HepG2 (cell line): ENCODE data around the gene VAMP5. TPM values are rescaled to one million over a fixed set of nuclear protein-coding genes. Genes with fewer than 3 reads are reported as not detected.

Experiments used
- ATRX ChIP-seq: sonication (generic); formaldehyde crosslinking; IDR thresholded peaks from 2 replicates; pipeline ENCODE4 v1.4.0; 2020; ENCODE audit warnings: missing genetic modification reagents, borderline replicate concordance
- CEBPG ChIP-seq: IDR thresholded peaks from 2 replicates; pipeline ENCODE4 v1.6.1; 2016
- FOXK1 ChIP-seq: sonication (generic); formaldehyde crosslinking; IDR thresholded peaks from 2 replicates; pipeline ENCODE4 v1.4.0; 2020; ENCODE audit warnings: low read depth, missing genetic modification reagents, borderline replicate concordance
- IKZF1 ChIP-seq: fragments of 450-650 bp; IDR thresholded peaks from 2 replicates; pipeline ENCODE4 v1.7.1; 2016
- KLF16 ChIP-seq, 2 experiments: sonication (generic) in 1 of 2; formaldehyde crosslinking in 1 of 2; IDR thresholded peaks; 2 replicates each; pipeline versions ENCODE4 v1.6.1 to v1.8.0; 2016 to 2023; ENCODE audit warnings: missing genetic modification reagents in 2 of 2, missing compliant biosample characterization in 1 of 2
- MED13 ChIP-seq: sonication (generic); formaldehyde crosslinking; IDR thresholded peaks from 2 replicates; pipeline ENCODE4 v1.5.0; 2020; ENCODE audit warnings: missing genetic modification reagents
- NCOR1 ChIP-seq: fragments of 200-600 bp; sonication (generic); IDR thresholded peaks from 2 replicates; pipeline ENCODE4 v1.7.0; 2017; ENCODE audit warnings: antibody characterized with exemption, low read length, borderline replicate concordance
- PBX3 ChIP-seq: sonication (generic); formaldehyde crosslinking; IDR thresholded peaks from 2 replicates; pipeline ENCODE4 v1.8.1; 2023; ENCODE audit warnings: missing genetic modification reagents, inconsistent platforms, borderline replicate concordance
- POLR2AphosphoS2 ChIP-seq: IDR thresholded peaks from 2 replicates; pipeline ENCODE4 v1.6.1; 2011; ENCODE audit warnings: low read depth, low read length, improper control_type of control experiment
- RBM22 ChIP-seq: fragments of 200-400 bp; formaldehyde crosslinking; optimal IDR thresholded peaks from 2 replicates; pipeline ENCODE3; 2017; ENCODE audit warnings: mild to moderate bottlenecking, low read length, moderate library complexity
- TCF7L2 ChIP-seq: IDR thresholded peaks from 2 replicates; pipeline ENCODE4 v1.6.1; 2011; ENCODE audit warnings: mild to moderate bottlenecking, low read depth, low read length, moderate library complexity
- TOPORS ChIP-seq: sonication (generic); formaldehyde crosslinking; IDR thresholded peaks from 2 replicates; pipeline ENCODE4 v1.8.0; 2023; ENCODE audit warnings: mild to moderate bottlenecking, missing genetic modification reagents
- TSC22D2 ChIP-seq: sonication (generic); formaldehyde crosslinking; IDR thresholded peaks from 2 replicates; pipeline ENCODE4 v1.5.1; 2020; ENCODE audit warnings: missing genetic modification reagents, mild to moderate bottlenecking, borderline replicate concordance
- ZKSCAN8 ChIP-seq: IDR thresholded peaks from 2 replicates; pipeline ENCODE4 v1.6.1; 2016; ENCODE audit warnings: borderline replicate concordance, missing genetic modification reagents, missing compliant biosample characterization
- ZNF260 ChIP-seq: sonication (generic); formaldehyde crosslinking; IDR thresholded peaks from 2 replicates; pipeline ENCODE4 v1.4.0; 2020; ENCODE audit warnings: missing genetic modification reagents, low read depth, mild to moderate bottlenecking, borderline replicate concordance
- ZNF746 ChIP-seq: sonication (generic); formaldehyde crosslinking; IDR thresholded peaks from 2 replicates; pipeline ENCODE4 v1.8.0; 2022; ENCODE audit warnings: mild to moderate bottlenecking, missing genetic modification reagents
- polyA plus RNA-seq, 8 experiments: library from polyadenylated mRNA; depleted of rRNA in 3 of 8; stranded (reverse) in 7 of 8; unstranded in 1 of 8; fragments of >200 nt; fragmentation: Illumina TruSeq in 4 of 8; extraction: Trizol in 4 of 8; gene quantifications; 2 replicates each; pipeline versions ENCODE4 v1.2.1 to v1.2.3, GENCODE V29; 2011 to 2016; ENCODE audit warnings: low read depth in 4 of 8, missing spikeins in 1 of 8, mixed read lengths in 1 of 8; ENCODE audit not compliant: insufficient read depth in 1 of 8
- total RNA-seq, 5 experiments: library from RNA; depleted of rRNA; stranded (reverse); fragments of >200 nt; fragmentation: Illumina TruSeq; extraction: Trizol; gene quantifications; 2 replicates each; pipeline ENCODE4 v1.2.3, GENCODE V29; 2016; ENCODE audit warnings: low read depth in 1 of 5
- TF ChIP-seq, protein P1 (sequence below): sonication (generic); formaldehyde crosslinking; IDR thresholded peaks from 2 replicates; pipeline ENCODE4 v1.5.0; 2020; ENCODE audit warnings: mild to moderate bottlenecking, missing genetic modification reagents
- TF ChIP-seq, protein P2 (sequence below): sonication (generic); formaldehyde crosslinking; IDR thresholded peaks from 2 replicates; pipeline ENCODE4 v1.4.0; 2020; ENCODE audit warnings: missing genetic modification reagents
- TF ChIP-seq, protein P3 (sequence below): sonication (generic); formaldehyde crosslinking; IDR thresholded peaks from 2 replicates; pipeline ENCODE4 v1.4.0; 2020; ENCODE audit warnings: missing genetic modification reagents
- TF ChIP-seq, protein P4 (sequence below): sonication (generic); formaldehyde crosslinking; conservative IDR thresholded peaks from 2 replicates; pipeline ENCODE4 v1.4.0; 2020; ENCODE audit warnings: missing genetic modification reagents

The VAMP5 gene
- total and polyA plus RNA-seq, 2 of the 13 experiments (the other 11 are each of a cell fraction or from before 2014, with no cell fraction given), result 7.2 to 56.7 TPM

GRCh38 chr2:85558160-85558559 lies 26.1 kb upstream of the VAMP5 start (continued):
- TF ChIP-seq, protein P1, sequence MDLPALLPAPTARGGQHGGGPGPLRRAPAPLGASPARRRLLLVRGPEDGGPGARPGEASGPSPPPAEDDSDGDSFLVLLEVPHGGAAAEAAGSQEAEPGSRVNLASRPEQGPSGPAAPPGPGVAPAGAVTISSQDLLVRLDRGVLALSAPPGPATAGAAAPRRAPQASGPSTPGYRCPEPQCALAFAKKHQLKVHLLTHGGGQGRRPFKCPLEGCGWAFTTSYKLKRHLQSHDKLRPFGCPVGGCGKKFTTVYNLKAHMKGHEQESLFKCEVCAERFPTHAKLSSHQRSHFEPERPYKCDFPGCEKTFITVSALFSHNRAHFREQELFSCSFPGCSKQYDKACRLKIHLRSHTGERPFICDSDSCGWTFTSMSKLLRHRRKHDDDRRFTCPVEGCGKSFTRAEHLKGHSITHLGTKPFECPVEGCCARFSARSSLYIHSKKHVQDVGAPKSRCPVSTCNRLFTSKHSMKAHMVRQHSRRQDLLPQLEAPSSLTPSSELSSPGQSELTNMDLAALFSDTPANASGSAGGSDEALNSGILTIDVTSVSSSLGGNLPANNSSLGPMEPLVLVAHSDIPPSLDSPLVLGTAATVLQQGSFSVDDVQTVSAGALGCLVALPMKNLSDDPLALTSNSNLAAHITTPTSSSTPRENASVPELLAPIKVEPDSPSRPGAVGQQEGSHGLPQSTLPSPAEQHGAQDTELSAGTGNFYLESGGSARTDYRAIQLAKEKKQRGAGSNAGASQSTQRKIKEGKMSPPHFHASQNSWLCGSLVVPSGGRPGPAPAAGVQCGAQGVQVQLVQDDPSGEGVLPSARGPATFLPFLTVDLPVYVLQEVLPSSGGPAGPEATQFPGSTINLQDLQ (CRISPR knock-in tag), result no peak
- TF ChIP-seq ATRX (CRISPR knock-in tag), result no peak
- no peak for TF ChIP-seq FOXK1 (CRISPR knock-in tag)
- TF ChIP-seq CEBPG (CRISPR knock-in tag), result no peak
- TF ChIP-seq ZNF746 (CRISPR knock-in tag), result no peak
- no peak for TF ChIP-seq MED13 (CRISPR knock-in tag)
- TF ChIP-seq IKZF1, result no peak
- no peak for TF ChIP-seq PBX3 (CRISPR knock-in tag)
- TF ChIP-seq, protein P2, sequence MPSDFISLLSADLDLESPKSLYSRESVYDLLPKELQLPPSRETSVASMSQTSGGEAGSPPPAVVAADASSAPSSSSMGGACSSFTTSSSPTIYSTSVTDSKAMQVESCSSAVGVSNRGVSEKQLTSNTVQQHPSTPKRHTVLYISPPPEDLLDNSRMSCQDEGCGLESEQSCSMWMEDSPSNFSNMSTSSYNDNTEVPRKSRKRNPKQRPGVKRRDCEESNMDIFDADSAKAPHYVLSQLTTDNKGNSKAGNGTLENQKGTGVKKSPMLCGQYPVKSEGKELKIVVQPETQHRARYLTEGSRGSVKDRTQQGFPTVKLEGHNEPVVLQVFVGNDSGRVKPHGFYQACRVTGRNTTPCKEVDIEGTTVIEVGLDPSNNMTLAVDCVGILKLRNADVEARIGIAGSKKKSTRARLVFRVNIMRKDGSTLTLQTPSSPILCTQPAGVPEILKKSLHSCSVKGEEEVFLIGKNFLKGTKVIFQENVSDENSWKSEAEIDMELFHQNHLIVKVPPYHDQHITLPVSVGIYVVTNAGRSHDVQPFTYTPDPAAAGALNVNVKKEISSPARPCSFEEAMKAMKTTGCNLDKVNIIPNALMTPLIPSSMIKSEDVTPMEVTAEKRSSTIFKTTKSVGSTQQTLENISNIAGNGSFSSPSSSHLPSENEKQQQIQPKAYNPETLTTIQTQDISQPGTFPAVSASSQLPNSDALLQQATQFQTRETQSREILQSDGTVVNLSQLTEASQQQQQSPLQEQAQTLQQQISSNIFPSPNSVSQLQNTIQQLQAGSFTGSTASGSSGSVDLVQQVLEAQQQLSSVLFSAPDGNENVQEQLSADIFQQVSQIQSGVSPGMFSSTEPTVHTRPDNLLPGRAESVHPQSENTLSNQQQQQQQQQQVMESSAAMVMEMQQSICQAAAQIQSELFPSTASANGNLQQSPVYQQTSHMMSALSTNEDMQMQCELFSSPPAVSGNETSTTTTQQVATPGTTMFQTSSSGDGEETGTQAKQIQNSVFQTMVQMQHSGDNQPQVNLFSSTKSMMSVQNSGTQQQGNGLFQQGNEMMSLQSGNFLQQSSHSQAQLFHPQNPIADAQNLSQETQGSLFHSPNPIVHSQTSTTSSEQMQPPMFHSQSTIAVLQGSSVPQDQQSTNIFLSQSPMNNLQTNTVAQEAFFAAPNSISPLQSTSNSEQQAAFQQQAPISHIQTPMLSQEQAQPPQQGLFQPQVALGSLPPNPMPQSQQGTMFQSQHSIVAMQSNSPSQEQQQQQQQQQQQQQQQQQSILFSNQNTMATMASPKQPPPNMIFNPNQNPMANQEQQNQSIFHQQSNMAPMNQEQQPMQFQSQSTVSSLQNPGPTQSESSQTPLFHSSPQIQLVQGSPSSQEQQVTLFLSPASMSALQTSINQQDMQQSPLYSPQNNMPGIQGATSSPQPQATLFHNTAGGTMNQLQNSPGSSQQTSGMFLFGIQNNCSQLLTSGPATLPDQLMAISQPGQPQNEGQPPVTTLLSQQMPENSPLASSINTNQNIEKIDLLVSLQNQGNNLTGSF (CRISPR knock-in tag), result no peak
- 0 out of 2 replicates have a peak, but pooled peaks have one; percentile 18 for TF ChIP-seq NCOR1
- TF ChIP-seq TCF7L2, result no peak
- no peak for TF ChIP-seq TSC22D2 (CRISPR knock-in tag)
- no peak for TF ChIP-seq ZNF260
- TF ChIP-seq ZKSCAN8 (CRISPR knock-in tag), result 0 out of 2 replicates have a peak, but pooled peaks have one; percentile 33
- TF ChIP-seq POLR2AphosphoS2, result no peak
- TF ChIP-seq, protein P3, sequence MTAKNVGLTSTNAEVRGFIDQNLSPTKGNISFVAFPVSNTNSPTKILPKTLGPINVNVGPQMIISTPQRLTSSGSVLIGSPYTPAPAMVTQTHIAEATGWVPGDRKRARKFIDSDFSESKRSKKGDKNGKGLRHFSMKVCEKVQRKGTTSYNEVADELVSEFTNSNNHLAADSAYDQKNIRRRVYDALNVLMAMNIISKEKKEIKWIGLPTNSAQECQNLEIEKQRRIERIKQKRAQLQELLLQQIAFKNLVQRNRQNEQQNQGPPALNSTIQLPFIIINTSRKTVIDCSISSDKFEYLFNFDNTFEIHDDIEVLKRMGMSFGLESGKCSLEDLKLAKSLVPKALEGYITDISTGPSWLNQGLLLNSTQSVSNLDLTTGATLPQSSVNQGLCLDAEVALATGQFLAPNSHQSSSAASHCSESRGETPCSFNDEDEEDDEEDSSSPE (CRISPR knock-in tag), result no peak
- TF ChIP-seq TOPORS (CRISPR knock-in tag), result no peak
- no peak for TF ChIP-seq RBM22
- no peak for TF ChIP-seq KLF16 (CRISPR knock-in tag; IDR thresholded peaks at IDR 0.05)
- TF ChIP-seq, protein P4, sequence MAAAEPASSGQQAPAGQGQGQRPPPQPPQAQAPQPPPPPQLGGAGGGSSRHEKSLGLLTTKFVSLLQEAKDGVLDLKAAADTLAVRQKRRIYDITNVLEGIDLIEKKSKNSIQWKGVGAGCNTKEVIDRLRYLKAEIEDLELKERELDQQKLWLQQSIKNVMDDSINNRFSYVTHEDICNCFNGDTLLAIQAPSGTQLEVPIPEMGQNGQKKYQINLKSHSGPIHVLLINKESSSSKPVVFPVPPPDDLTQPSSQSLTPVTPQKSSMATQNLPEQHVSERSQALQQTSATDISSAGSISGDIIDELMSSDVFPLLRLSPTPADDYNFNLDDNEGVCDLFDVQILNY, result no peak
